ENCODE results near the gene ELF4.
A peak's percentile ranks its signal among the peaks of the same experiment; 100 is the strongest.

Gene ELF4

GRCh38 chrX:130120321-130120731, 10.0 kb upstream of the ELF4 start:
- CTCF ChIA-PET = interaction anchor here (0.6 to 2.1 kb wide), 7 partner anchors 11 to 59 kb away, joined by 3 to 13 read pairs (median 4); no protein-coding TSS in a partner anchor

DNA sequence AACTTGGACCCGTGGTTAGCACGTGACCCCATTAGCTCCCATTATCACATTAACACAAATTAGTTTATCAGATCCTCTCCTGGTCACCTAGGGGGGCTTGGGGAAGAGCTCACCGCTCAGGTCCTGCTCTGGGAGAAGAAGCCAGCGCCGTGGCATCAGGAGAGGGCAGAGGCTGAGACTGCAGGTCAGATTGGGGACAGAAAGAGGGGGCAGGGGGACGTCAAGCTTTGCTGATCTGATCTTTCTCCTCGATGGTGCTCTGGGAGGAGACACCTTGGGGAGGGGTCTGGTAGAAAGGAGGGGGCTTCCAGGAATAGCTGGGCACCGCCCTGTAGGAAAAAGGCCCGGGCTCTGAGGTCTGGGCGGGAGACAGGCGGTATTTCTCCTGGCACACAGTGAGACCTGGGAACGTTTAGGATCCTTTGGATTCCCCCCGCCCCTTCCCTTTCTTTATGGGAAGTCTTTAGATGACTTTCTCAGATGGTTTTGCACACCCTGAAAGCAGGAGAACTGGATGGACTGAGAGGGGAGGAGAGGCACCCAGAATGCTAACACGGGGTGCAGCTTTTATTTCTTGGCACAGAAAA, 9.1 kb upstream of the ELF4 start:
- TF ChIP-seq KLF7 (tag by site-specific recombination; IDR thresholded peaks at IDR 0.05; ENCODE audit: borderline replicate concordance) = no peak
- TF ChIP-seq, protein P1, sequence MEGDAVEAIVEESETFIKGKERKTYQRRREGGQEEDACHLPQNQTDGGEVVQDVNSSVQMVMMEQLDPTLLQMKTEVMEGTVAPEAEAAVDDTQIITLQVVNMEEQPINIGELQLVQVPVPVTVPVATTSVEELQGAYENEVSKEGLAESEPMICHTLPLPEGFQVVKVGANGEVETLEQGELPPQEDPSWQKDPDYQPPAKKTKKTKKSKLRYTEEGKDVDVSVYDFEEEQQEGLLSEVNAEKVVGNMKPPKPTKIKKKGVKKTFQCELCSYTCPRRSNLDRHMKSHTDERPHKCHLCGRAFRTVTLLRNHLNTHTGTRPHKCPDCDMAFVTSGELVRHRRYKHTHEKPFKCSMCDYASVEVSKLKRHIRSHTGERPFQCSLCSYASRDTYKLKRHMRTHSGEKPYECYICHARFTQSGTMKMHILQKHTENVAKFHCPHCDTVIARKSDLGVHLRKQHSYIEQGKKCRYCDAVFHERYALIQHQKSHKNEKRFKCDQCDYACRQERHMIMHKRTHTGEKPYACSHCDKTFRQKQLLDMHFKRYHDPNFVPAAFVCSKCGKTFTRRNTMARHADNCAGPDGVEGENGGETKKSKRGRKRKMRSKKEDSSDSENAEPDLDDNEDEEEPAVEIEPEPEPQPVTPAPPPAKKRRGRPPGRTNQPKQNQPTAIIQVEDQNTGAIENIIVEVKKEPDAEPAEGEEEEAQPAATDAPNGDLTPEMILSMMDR (tag by site-specific recombination; IDR thresholded peaks at IDR 0.05) = no peak
- TF ChIP-seq ZNF394 (tag by site-specific recombination; IDR thresholded peaks at IDR 0.05; ENCODE audit: borderline replicate concordance) = no peak
- peak; percentile 56; the same call in 1 of the 2 replicates for TF ChIP-seq ZNF341 (tag by site-specific recombination; IDR thresholded peaks at IDR 0.05; ENCODE audit: low read depth)
- ChIA-PET POLR2A (no interaction called here), CTCF (interaction anchor here (0.7 to 1.7 kb wide), 10 partner anchors 11 to 72 kb away, joined by 3 to 7 read pairs (median 3); no protein-coding TSS in a partner anchor)
- Histone ChIP-seq H3K27ac (ENCODE audit: extremely low read depth, low read depth, low read length) (no peak overlapping the region), H3K9me3 (ENCODE audit: control insufficient read depth, insufficient read depth, low read depth, low read length) (no peaks in the 10 kb centered on the region), H3K4me3 (ENCODE audit: low read depth, low read length) (no peak overlapping the region), H3K36me3 (ENCODE audit: control insufficient read depth in 2 of 2, insufficient read depth in 1 of 2, low read length in 2 of 2) (peaks cover 0 to 1% of the 10 kb centered on the region in 2 experiments; a peak in 1 of 3 replicates), H3K4me1 (ENCODE audit: control insufficient read depth, insufficient read depth, low read length) (no peaks in the 10 kb centered on the region; the same call in 1 of the 2 replicates)

More at GRCh38 chrX:130120321-130120731, 10.0 kb upstream of the ELF4 start:
- H3K27ac ChIP-seq (ENCODE audit: extremely low read depth, low read depth, low read length) = no peak overlapping the region; the same call in 1 of the 2 replicates
- TF ChIP-seq ZNF23 (tag by site-specific recombination; IDR thresholded peaks at IDR 0.05; ENCODE audit: borderline replicate concordance) (no peak), HOXA7 (CRISPR knock-in tag; IDR thresholded peaks at IDR 0.05; ENCODE audit: borderline replicate concordance) (no peak), SP7 (tag by site-specific recombination; IDR thresholded peaks at IDR 0.05) (no peak)
- no peak overlapping the region for H3K4me3 ChIP-seq (ENCODE audit: low read depth, low read length)
- H3K36me3 ChIP-seq (ENCODE audit: control insufficient read depth in 2 of 2, insufficient read depth in 1 of 2, low read length in 2 of 2) = peaks cover 0 to 11% of the 10 kb centered on the region in 2 experiments; a peak in 1 of 3 replicates
- POLR2A ChIA-PET = interaction anchor here (0.7 kb wide), 1 partner anchor 14 kb away, joined by 4 read pairs; no protein-coding TSS in a partner anchor
- H3K9me3 ChIP-seq (ENCODE audit: control insufficient read depth, insufficient read depth, low read depth, low read length) = no peaks in the 10 kb centered on the region
- no peaks in the 10 kb centered on the region; the same call in 1 of the 2 replicates for H3K4me1 ChIP-seq (ENCODE audit: control insufficient read depth, insufficient read depth, low read length)

DNA sequence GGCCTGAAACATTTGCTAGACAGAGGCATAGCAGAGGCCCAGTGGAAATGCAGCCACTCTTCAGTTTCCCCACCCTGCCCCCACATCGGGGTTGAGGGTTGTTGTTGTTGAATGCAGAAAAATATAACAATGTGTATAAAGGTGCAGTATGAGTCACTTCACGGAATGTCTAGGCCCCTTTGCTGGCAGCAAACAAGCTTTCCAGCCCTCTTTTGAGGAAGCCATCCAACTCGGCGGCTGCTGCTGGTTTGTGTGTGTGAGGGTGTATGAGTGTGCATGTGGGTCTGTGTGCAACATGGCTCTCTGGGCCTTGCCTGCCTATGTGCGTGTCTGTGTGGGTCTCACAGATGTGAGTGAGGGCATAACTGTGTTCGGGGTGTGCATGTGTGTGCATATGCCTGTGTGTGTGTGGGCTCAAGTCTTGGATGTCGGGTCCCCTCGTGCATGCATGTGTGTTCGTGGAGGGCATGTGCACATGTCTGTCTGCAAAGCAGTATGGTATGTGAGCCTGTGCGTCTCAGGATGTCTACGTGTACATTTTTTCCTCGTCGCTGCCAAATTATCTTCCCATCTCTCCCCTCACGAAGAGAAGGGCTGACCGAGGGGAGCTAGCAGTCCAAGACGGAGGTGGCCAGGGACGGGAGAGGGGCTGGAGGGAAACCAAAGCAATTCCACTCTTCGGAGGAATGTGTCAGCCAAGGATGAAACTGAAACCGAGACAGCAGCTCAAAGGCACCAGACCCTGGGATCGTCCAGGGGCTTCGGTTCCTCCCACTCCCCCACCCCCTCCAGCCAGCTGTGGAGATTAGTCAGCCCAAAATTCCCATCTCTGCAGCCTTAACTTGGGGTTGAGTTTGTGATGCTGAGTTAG, 8.4 kb upstream of the ELF4 start:
- no peaks in the 10 kb centered on the region for H3K36me3 ChIP-seq (ENCODE audit: control insufficient read depth in 2 of 2, insufficient read depth in 1 of 2, low read length in 2 of 2)
- H3K27ac ChIP-seq (ENCODE audit: extremely low read depth, low read depth, low read length) = no peak overlapping the region
- ChIA-PET CTCF (interaction anchor here (0.9 to 1.7 kb wide), 4 partner anchors 10 to 58 kb away, joined by 3 to 7 read pairs (median 4); no protein-coding TSS in a partner anchor), POLR2A (no interaction called here)
- H3K4me3 ChIP-seq (ENCODE audit: low read depth, low read length) = no peak overlapping the region
- no peaks in the 10 kb centered on the region for H3K9me3 ChIP-seq (ENCODE audit: control insufficient read depth, insufficient read depth, low read depth, low read length)
- H3K4me1 ChIP-seq (ENCODE audit: control insufficient read depth, insufficient read depth, low read length) = no peaks in the 10 kb centered on the region; the same call in 1 of the 2 replicates
- TF ChIP-seq ZBTB17 (tag by site-specific recombination; IDR thresholded peaks at IDR 0.05) = 0 out of 2 replicates have a peak, but pooled peaks have one; percentile 25
- 0 out of 2 replicates have a peak, but pooled peaks have one; percentile 19 for TF ChIP-seq PATZ1 (tag by site-specific recombination; IDR thresholded peaks at IDR 0.05)
- TF ChIP-seq ZBTB20 (tag by site-specific recombination; IDR thresholded peaks at IDR 0.05) = peak; percentile 49; the same call in 1 of the 2 replicates
- TF ChIP-seq, protein P2, sequence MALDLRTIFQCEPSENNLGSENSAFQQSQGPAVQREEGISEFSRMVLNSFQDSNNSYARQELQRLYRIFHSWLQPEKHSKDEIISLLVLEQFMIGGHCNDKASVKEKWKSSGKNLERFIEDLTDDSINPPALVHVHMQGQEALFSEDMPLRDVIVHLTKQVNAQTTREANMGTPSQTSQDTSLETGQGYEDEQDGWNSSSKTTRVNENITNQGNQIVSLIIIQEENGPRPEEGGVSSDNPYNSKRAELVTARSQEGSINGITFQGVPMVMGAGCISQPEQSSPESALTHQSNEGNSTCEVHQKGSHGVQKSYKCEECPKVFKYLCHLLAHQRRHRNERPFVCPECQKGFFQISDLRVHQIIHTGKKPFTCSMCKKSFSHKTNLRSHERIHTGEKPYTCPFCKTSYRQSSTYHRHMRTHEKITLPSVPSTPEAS (tag by site-specific recombination; IDR thresholded peaks at IDR 0.05) = peak; percentile 32; the same call in 1 of the 2 replicates
- TF ChIP-seq, protein P3, sequence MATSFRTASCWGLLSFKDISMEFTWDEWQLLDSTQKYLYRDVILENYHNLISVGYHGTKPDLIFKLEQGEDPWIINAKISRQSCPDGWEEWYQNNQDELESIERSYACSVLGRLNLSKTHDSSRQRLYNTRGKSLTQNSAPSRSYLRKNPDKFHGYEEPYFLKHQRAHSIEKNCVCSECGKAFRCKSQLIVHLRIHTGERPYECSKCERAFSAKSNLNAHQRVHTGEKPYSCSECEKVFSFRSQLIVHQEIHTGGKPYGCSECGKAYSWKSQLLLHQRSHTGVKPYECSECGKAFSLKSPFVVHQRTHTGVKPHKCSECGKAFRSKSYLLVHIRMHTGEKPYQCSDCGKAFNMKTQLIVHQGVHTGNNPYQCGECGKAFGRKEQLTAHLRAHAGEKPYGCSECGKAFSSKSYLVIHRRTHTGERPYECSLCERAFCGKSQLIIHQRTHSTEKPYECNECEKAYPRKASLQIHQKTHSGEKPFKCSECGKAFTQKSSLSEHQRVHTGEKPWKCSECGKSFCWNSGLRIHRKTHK (tag by site-specific recombination; IDR thresholded peaks at IDR 0.05) = peak; percentile 10; the same call in 1 of the 2 replicates
- TF ChIP-seq SETDB1 (IDR thresholded peaks at IDR 0.05; ENCODE audit: insufficient read length, low read length) = no peak
- no peak for TF ChIP-seq ZNF701 (tag by site-specific recombination; IDR thresholded peaks at IDR 0.05)
